B cell (primary cell): ENCODE results near the gene KRT4. TPM values are rescaled to one million over a fixed set of nuclear protein-coding genes. Genes with fewer than 3 reads are reported as not detected.

ENCODE experiments used
- ATAC-seq: fragments of 200-7000 bp; cut with Tn5 transposase; one replicate; pipeline ENCODE4 v1.10.0; 2021; ENCODE audit warnings: low read depth, mild to moderate bottlenecking, moderate number of reproducible peaks, moderate library complexity
- CTCF ChIA-PET: fragments of 350-600 bp; sonication (Branson Sonifier 250); formaldehyde crosslinking; loops from one replicate; lab custom pipeline; 2021; ENCODE audit warnings: antibody characterized with exemption, inconsistent platforms; lab: Charles Lee
- POLR2A ChIA-PET: fragments of 350-600 bp; sonication (Branson Sonifier 250); formaldehyde crosslinking; loops from one replicate; lab custom pipeline; 2021; ENCODE audit warnings: antibody characterized with exemption; lab: Charles Lee
- DNase-seq: peaks from one replicate; pipeline ENCODE4 v3.0.0; 2013
- H2AFZ ChIP-seq: 2 replicates; pipeline ENCODE4 v1.6.1; 2012; ENCODE audit warnings: mild to moderate bottlenecking, low read depth, low read length; ENCODE audit not compliant: insufficient read depth, poor library complexity, severe bottlenecking
- H3K27ac ChIP-seq, 2 donors: 1 replicate in 1 of 2; 2 replicates in 1 of 2; pipeline ENCODE4 v1.5.1; 2012 to 2013; ENCODE audit warnings: low read length in 2 of 2, mild to moderate bottlenecking in 2 of 2, moderate library complexity in 1 of 2
- H3K27me3 ChIP-seq, 4 experiments: fragments of 200-600 bp in 1 of 4; sonication (generic) in 1 of 4; replicated peaks in 1 of 4; 1 replicate in 2 of 4; 2 replicates in 2 of 4; pipeline versions ENCODE4 v1.6.1 to v1.7.0; 2013 to 2016; ENCODE audit warnings: low read length in 3 of 4, mild to moderate bottlenecking in 2 of 4, mixed read lengths in 1 of 4, moderate library complexity in 1 of 4; ENCODE audit not compliant: insufficient read depth in 4 of 4, control insufficient read depth in 3 of 4; ENCODE audit errors: control extremely low read depth in 1 of 4
- H3K36me3 ChIP-seq, 2 experiments: replicated peaks in 1 of 2; 1 replicate in 1 of 2; 2 replicates in 1 of 2; pipeline versions ENCODE4 v1.6.1 to v1.7.1; 2013; ENCODE audit warnings: low read length in 1 of 2; ENCODE audit not compliant: insufficient read depth in 2 of 2, control insufficient read depth in 1 of 2; ENCODE audit errors: control extremely low read depth in 1 of 2, extremely low read depth in 1 of 2
- H3K4me1 ChIP-seq, 2 donors: fragments of 200-600 bp in 1 of 2; sonication (generic) in 1 of 2; 1 replicate in 1 of 2; 2 replicates in 1 of 2; pipeline versions ENCODE4 v1.5.1 to v1.6.1; 2013 to 2017; ENCODE audit warnings: low read length in 2 of 2; ENCODE audit not compliant: control insufficient read depth in 2 of 2, insufficient read depth in 2 of 2
- H3K4me2 ChIP-seq: replicated peaks from 2 replicates; pipeline ENCODE3; 2012; ENCODE audit warnings: mild to moderate bottlenecking, low read depth, low read length; ENCODE audit not compliant: poor library complexity, severe bottlenecking
- H3K4me3 ChIP-seq, 5 experiments: fragments of 200-600 bp in 1 of 5; sonication (generic) in 1 of 5; 1 replicate in 3 of 5; 2 replicates in 2 of 5; pipeline versions ENCODE4 v1.5.1 to v1.7.0; 2011 to 2016; ENCODE audit warnings: low read length in 4 of 5, mild to moderate bottlenecking in 4 of 5, low read depth in 2 of 5, control low read depth in 1 of 5, moderate library complexity in 1 of 5; ENCODE audit not compliant: insufficient read depth in 1 of 5; ENCODE audit errors: control extremely low read depth in 1 of 5, extremely low read depth in 1 of 5
- H3K79me2 ChIP-seq: fragments of 200-600 bp; sonication (generic); one replicate; pipeline ENCODE4 v1.6.0; 2016; ENCODE audit warnings: low read length; ENCODE audit not compliant: control insufficient read depth, insufficient read depth
- H3K9ac ChIP-seq: fragments of 200-600 bp; sonication (generic); 2 replicates; pipeline ENCODE4 v1.6.1; 2017; ENCODE audit warnings: mild to moderate bottlenecking, low read length, moderate library complexity
- H3K9me3 ChIP-seq, 3 donors: one replicate each; pipeline versions ENCODE4 v1.6.1 to v1.7.1; 2013; ENCODE audit warnings: low read length in 2 of 3; ENCODE audit not compliant: control insufficient read depth in 2 of 3, insufficient read depth in 1 of 3; ENCODE audit errors: control extremely low read depth in 1 of 3
- H4K20me1 ChIP-seq: 2 replicates; pipeline ENCODE4 v1.6.0; 2012; ENCODE audit warnings: mild to moderate bottlenecking, low read length; ENCODE audit not compliant: insufficient read depth, control insufficient read depth, poor library complexity, severe bottlenecking
- H3K27ac Mint-ChIP-seq: one replicate; pipeline ENCODE4 v1.8.0; 2021; ENCODE audit warnings: mixed read lengths
- H3K27me3 Mint-ChIP-seq: one replicate; pipeline ENCODE4 v1.8.0; 2021; ENCODE audit warnings: mixed read lengths
- H3K4me1 Mint-ChIP-seq: one replicate; pipeline ENCODE4 v1.8.0; 2021; ENCODE audit warnings: mixed read lengths
- H3K4me3 Mint-ChIP-seq: one replicate; pipeline ENCODE4 v1.8.0; 2021; ENCODE audit warnings: mixed read lengths
- H3K9me3 Mint-ChIP-seq: one replicate; pipeline ENCODE4 v1.8.0; 2022; ENCODE audit warnings: mixed read lengths; ENCODE audit not compliant: insufficient read depth
- CTCF ChIP-seq: fragments of 200-600 bp; IDR thresholded peaks from one replicate; pipeline ENCODE4 v1.8.0; 2022; ENCODE audit warnings: antibody characterized with exemption, mild to moderate bottlenecking
- EZH2 ChIP-seq: IDR thresholded peaks from 2 replicates; pipeline ENCODE4 v1.6.1; 2012; ENCODE audit warnings: borderline replicate concordance, low read depth, mild to moderate bottlenecking, moderate library complexity, low read length; ENCODE audit not compliant: insufficient read depth, poor library complexity, severe bottlenecking
- WGBS: methylation state at CpG from one replicate; pipeline ENCODE4 v1.1.5; 2013; ENCODE audit warnings: missing lambda C conversion rate; ENCODE audit not compliant: insufficient coverage; 5-methylcytosine and 5-hydroxymethylcytosine counted together
- intact Hi-C: fragments of 100-400 bp; cut with micrococcal nuclease; formaldehyde crosslinking; loops from one replicate; pipeline ENCODE4 v1.10.0; 2022
- polyA plus RNA-seq: library from polyadenylated mRNA; depleted of rRNA; stranded (reverse); fragments of >200 nt; gene quantifications from 2 replicates; pipeline ENCODE4 v1.2.3, GENCODE V29; 2012
- total RNA-seq, 2 donors: library from RNA; stranded (reverse); fragments of 120-200 nt in 1 of 2; gene quantifications; 1 replicate in 1 of 2; 2 replicates in 1 of 2; pipeline versions ENCODE4 v1.2.3 to v1.2.4, GENCODE V29; 2013 to 2022

Gene KRT4
- total and polyA plus RNA-seq, 2 donors (not counting 1 experiment from before 2014, with no cell fraction given), result not detected

- CTCF ChIA-PET, result no interaction called here
- H3K27me3 ChIP-seq, result peaks cover 0 to 16% (median 4%) of the 10 kb centered on the region in 4 experiments
Observed at GRCh38 chr12:52791271-52792184, 22.4 kb downstream of the KRT4 start.

More at GRCh38 chr12:52791271-52792184, 22.4 kb downstream of the KRT4 start:
- no peaks in the 10 kb centered on the region for H3K4me1 ChIP-seq
- H4K20me1 ChIP-seq, result no peaks in the 10 kb centered on the region
- Mint-ChIP-seq H3K4me3 (no peak overlapping the region), H3K4me1 (no peaks in the 10 kb centered on the region), H3K27ac (no peak overlapping the region), H3K9me3 (no peaks in the 10 kb centered on the region), H3K27me3 (peaks cover 39% of the 10 kb centered on the region)
- POLR2A ChIA-PET, result no interaction called here
- H2AFZ ChIP-seq, result no peak overlapping the region
- intact Hi-C loops, result no loop called here
- no peak overlapping the region for H3K4me2 ChIP-seq
- WGBS, result 96% methylated on average over 10 of the region's 12 CpGs
- DNase-seq (no peak), ATAC-seq (no peak)
- H3K9me3 ChIP-seq, result peaks cover 0 to 5% (median 0%) of the 10 kb centered on the region in 3 donors
- H3K36me3 ChIP-seq, result no peaks in the 10 kb centered on the region
- no peak overlapping the region for H3K4me3 ChIP-seq
- no peaks in the 10 kb centered on the region for H3K79me2 ChIP-seq
- H3K27ac ChIP-seq, result no peak overlapping the region
- no peak for TF ChIP-seq EZH2
- TF ChIP-seq CTCF, result no peak
- H3K9ac ChIP-seq, result no peak overlapping the region
